GM18861 (cell line): Measurements from ENCODE around the gene PRDM16.
A peak's percentile ranks its signal among the peaks of the same experiment; 100 is the strongest.

Experiments
- ATAC-seq: cut with Tn5 transposase; IDR thresholded peaks from one replicate; pipeline ENCODE4 v1.9.1; 2021; ENCODE audit not compliant: unreplicated experiment

Gene PRDM16

DNA sequence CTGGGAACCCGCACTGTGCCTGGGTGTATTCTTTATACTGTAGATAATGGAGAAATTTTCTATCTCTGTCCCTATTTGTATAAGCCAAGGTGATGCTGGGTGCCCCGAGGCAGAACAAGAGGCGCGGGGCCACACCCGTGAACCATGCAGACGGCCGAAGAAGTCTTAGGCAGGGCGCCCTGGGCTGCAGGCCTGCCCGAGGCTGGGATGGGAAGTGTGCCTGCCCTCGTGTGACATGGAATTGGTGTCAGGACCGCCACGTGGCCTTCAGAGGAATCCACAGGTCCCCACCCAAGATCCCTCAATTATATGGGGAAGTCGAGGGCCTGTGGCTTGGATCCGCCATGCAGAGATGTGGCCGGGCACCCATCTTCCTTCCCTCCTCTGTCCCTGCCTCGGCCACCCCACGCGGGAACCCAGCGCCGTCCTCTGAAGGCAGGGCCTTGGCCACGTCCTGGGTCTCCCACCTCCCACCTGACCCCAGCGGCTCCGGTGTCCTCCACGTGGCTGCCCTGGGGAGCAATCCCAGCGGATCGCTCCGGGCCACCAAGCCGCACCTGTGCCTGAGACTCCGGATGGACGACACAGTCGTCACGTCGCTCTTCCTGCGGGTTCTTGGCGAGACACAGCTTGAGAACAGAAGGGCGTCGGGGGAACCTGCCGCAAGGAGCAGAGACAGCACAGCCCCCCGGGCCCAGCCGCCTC is 365.6 kb downstream of the PRDM16 start:
- no peak for ATAC-seq

DNA sequence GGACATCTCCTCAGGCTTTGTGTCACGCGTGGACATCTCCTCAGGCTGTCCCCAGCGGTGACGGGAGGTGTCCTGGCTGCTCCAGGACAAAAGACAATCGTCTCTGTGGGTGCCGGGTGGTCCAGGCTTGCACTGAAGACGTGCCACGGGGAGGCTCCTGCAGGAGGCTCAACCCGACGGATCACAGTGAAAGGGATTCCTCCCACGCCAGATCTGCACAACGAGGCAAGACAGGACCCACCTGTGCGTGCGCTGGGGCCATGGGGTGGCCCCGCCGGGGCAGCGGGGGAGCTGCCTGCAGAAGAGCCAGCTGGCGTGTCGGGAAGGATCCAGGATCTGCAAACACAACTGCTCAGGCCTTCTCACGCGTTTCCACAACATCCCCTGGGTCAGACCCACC is 366.7 kb downstream of the PRDM16 start:
- ATAC-seq = no peak

DNA sequence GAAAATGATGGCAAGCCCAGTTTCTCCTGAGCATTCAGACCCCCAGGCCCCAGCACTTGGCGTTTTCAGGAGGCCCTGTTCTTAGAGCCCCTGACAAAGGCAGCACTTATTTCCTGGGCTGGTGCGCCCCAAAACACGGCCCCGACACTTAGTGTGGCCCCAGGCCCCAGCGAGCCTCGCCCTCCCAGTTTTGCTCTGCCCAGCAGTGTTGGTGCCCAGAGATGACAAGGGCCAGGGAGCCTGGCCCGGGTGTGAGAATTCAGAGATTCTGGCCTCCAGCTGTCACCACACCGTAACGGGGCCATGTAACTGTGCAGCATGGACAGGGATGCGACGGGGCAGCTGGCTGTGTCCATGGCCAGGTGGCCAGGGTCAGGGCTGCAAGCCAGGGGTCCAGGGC is 367.4 kb downstream of the PRDM16 start:
- ATAC-seq = no peak

DNA sequence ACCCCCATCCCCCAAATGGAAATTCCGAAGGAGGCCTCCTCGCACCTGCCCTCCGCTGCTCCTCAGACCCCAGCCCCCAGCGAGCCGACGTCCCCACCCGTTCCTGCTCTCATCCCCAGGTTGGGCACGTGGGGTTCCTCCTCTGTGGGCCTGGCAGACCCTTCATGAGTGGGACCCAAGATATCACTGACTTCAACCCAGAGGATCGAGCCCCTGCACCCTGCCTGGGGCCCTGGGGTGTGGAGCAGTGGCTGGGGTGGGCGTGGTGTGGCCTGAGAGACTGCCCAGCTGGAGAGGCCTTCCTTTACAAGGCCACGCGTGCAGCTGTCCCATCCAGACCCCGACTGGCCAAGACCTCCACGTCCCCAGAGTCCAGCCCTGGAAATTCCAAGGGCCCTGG is 367.9 kb downstream of the PRDM16 start:
- no peak for ATAC-seq

DNA sequence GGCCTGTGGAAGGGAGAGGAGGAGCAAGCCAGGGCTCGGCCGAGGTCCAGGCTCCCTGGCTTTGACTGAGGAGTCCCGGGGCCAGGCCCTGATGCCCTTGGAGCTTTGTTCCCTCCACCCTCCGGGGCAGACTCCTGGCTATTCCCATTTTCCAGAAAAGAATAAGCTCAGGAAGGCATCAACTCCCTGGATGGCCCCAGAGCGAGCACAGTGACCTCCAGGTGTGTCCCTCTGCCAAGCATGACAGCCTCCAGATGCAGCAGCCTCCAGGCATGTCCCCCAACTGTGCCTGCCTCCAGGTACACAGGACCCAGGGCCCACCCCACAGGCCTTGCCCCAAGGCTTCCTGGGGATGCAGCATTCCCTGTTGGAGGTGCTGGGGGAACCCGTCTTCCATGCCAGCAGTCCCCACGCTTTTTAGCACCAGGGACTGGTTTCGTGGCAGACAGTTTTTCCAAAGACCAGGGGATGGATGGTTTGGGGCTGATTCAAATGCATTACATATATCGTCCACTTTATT is 369.7 kb downstream of the PRDM16 start:
- ATAC-seq = no peak

DNA sequence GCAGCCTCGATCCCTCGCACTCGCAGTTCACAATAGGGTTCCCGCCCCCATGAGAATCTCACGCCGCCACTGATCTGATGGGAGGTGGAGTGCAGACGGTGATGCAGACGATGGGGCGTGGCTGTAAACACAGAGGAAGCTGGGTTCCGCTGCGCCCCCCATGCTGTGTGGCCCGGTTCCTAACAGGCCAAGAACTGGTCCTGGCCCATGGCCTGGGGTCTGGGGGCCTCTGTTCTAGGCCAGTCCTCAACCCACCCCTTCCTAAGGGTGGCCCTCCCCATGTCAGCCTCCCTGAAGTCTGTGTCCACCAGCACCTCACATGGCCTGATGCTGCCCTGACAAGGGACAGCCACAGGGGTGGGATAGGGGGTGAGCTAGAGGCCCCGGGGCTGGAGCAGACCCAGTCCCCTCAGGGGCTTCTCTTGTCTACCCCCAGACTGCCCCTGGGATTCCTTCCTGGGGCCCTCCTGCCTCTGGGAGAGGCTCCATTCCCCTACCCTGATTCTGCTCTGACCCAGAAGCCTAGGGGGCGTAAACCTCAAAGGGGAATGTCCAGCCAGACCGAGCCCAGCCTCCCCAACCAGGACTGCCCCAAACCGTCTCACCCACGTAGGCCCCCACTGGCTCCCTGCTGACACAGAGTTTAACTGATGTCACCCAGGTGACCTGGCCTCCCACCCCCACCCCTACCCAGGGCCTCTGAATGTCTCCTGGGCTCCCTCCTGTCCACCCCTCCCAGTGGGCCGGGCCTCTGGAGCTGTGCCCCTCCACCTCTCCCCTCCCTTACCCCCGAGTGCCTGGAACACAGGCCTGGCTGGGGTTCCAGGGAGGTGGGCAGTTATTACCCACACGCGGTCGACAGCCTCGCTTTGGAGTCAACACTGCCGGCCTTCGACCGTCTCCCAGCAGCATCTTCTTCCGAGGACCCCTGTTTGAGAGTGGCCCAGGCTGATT is 370.6 kb downstream of the PRDM16 start:
- no peak for ATAC-seq

DNA sequence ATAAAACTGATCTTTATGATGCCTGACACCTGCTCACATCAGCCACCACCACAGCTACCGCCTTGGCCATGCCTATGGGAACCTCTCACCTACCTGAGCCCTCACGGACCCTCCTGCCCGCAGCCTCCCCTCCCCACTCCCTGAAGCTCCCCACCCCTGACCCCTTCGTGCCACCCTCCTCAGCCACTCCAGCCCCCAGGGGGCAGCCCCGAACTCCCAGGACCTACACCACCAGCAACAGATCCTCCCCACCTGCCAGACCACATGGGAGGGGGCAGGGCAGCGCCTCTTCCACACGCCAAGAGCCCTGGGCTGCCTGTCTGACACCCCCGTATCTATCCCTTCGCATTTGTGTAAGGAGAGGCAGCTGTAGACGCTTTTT is 371.3 kb downstream of the PRDM16 start:
- no peak for ATAC-seq

DNA sequence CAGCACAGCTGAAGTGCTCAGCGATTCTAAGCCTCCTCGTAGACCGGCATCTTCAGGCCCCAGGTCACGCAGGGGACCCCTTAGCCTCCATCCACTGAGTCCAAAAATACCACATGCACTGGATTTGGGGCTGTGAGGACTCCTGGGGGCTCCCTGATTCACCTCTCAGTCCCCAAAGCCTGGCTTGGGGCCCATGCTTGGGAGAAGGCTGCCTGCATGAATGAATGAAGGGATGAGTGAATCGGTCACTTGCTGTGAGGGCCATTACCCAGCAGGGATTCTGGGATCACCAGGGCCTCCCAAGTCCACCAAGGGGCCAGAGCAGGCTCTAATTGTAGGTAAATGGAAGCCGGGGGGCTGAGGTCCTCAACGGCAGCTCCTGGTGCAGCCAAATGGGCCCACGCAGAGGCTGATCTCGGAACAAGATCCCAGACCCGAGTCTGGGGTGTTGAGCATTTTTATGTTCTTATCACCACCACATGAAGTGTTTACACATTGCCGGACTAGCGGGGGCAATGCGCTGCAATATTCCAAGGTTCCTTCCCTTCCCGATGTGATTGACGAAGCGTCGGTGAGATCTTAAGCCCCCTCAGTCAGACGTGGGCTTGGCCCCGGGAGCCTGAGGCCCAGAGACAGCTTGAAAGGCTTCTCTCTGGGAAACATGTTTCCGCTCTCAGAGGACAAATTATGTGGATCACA is 371.9 kb downstream of the PRDM16 start:
- ATAC-seq = no peak

DNA sequence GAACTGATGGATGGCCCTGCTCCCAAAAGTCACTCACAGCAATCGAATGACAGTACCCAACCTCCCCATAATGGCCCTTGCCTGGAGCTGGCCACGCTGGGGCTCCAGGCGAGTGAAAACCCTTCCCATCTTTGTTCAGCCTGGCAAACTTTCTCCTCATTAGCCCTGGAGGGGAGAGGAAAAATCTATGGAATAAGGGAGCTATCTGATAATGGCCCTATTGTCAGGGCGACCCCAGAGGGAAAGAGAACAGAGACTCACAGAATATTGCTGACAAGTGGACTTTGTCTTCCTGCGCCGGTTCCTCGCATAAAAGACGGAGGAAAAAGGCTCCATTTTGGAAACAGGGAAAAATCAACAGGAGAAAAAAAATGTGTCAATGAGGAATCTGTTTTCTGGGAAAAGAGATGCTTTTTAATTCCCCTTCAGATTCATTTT is 372.4 kb downstream of the PRDM16 start:
- ATAC-seq = no peak

DNA sequence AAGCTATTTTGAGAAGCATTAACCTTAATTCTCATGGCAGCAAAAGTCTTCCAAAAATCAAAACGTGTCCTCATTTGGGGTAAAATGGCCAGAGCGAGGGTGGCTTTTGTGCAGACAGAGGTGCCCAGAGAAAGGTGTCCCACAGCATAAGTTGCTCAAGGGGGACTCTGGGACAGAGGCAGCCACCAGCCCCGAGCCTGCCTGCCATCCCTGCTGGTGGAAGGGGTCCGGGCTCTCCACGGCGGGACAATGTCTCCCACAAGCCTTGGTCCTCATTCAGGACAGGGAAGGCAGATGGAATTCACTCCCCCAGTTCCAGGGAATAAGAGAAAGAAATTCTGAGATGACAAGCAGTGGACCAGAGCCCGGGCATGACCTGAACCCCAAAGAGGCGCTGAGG is 372.9 kb downstream of the PRDM16 start:
- no peak for ATAC-seq

DNA sequence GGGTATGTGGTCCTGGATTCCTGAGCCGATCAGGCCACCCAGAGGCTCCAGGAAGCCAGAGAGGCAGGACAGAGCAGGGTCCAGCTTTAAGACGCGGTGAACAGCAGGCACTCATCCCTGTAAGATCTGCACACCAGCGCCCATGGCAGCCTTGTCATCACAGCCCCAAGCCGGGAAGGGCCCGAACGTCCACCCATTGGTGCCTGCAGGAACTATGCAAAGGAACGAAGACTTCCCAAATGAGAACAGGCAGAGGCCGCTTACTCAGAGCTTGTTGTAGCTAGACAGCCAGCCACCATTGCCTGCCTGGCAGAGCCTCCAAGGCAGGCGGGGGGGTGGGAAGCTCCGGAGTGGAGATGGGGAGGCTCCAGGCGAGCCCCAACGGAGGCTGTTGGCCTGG is 373.3 kb downstream of the PRDM16 start:
- ATAC-seq = no peak

DNA sequence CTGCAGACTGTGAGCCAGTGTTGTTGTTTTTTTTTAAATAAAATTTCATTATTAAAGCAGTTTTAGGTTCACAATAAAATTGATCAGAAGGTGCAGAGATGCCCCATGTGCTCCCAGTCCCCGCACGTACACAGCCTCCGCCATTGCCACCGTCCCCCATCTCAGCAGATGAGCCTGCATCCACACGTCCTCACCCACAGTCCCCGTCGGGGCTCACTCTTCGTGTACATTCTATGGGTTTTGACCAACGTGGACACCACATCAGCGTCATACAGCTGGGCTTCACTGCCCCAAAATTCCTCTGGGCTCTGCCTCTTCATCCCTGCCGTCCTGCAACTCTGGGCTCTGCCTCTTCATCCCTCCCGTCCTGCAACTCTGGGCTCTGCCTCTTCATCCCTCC is 373.9 kb downstream of the PRDM16 start:
- ATAC-seq = no peak

DNA sequence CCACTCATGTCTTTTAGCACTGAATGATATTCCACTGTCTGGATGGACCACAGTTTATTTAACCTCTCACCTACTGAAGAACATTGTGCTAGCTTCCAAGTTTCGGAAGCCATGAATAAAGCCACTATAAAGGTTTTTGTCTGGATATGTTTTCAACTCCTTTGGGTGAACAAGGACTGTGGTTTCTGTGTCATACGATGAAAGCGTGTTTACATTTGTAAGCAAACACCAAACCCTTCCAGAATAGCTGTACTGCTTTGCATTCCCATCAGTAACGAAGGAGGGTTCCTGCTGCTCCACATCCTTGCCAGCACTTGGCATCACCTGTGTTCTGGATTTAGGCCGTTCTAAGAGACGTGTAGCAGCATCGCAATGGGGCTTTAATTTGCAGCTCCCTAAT is 374.8 kb downstream of the PRDM16 start:
- ATAC-seq = no peak

DNA sequence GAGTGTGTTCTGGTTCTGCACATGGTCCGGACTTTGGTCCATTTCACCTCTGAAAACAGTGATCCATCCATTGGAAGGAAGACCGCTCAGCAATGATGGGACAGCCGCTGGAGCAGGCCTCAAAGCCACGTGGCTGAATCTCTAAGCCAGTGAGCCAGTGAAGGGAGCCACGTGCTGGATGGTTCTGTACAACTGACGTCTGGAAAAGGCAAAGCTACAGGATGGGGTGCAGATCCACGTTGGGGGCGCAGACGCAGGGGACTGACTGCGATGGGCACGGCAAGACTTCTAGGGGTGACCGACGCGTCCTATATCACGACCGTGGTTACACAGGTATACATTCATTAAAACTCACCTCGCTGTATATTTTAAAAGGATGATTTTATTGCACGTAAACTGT is 375.3 kb downstream of the PRDM16 start:
- no peak for ATAC-seq

DNA sequence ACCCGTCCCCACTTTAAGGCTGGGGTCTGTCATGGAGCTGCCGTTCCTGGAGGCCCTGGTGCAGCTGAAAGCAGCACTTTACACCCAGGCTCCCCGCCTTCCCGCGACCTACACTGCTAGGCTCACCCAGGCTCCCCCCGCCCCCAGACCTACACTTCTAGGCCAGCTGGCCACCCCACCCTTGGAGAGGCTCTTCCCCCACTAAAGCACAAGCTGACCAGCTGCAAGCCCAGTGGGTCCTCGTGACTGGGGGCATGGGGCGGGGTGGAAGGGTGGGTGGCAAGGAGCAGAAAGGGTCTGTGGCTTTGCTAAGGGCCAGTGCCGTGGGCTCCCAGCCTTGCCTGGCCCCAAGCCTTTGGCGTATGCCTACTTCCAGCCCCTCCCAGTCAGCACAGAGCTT is 375.7 kb downstream of the PRDM16 start:
- no peak for ATAC-seq

DNA sequence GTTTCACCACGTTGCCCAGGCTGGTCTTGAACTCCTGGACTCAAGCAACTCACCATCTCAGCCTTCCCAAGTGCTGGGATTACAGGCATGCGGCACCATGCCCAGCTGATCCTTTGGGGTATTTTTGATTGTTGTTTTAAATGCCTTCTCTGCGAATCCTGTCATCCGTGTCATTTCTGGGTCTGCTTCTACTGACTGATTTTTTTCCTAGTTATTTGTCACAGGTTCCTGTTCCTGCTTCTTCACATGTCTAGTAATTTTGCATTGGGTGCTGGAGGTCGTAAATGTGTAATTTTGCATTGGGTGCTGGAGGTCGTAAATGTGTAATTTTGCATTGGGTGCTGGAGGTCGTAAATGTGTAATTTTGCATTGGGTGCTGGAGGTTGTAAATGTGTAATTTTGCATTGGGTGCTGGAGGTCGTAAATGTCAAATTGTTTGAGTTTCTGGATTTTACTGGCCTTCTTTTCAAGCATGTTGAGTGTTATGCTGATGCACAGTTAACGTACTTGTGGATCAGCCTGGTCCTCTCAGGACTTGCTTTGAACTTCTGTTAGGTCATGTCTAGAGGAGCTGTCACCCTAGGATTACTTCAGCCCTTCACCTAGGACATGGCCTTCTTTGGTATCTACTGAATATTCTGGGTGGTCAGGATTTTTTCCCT is 381.3 kb downstream of the PRDM16 start:
- ATAC-seq = no peak

DNA sequence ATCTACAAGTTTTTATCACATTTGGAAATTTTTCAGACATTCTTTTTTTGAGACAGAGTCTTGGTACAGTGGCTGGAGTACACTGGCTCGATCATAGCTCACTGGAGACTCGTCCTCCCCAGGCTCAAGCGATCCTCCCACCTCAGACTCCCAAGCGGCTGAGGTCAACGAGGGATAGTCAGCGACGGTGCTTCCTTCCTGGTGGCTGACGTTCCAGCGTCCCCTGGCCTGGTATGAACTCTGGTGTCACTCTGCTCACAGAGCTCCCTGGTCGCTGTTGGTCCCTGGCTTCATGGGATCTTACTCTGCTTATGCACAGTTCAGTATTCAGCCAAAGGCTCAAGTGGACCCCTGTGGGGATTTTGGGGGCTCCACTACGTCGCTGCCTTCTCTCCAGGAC is 382.0 kb downstream of the PRDM16 start:
- no peak for ATAC-seq

DNA sequence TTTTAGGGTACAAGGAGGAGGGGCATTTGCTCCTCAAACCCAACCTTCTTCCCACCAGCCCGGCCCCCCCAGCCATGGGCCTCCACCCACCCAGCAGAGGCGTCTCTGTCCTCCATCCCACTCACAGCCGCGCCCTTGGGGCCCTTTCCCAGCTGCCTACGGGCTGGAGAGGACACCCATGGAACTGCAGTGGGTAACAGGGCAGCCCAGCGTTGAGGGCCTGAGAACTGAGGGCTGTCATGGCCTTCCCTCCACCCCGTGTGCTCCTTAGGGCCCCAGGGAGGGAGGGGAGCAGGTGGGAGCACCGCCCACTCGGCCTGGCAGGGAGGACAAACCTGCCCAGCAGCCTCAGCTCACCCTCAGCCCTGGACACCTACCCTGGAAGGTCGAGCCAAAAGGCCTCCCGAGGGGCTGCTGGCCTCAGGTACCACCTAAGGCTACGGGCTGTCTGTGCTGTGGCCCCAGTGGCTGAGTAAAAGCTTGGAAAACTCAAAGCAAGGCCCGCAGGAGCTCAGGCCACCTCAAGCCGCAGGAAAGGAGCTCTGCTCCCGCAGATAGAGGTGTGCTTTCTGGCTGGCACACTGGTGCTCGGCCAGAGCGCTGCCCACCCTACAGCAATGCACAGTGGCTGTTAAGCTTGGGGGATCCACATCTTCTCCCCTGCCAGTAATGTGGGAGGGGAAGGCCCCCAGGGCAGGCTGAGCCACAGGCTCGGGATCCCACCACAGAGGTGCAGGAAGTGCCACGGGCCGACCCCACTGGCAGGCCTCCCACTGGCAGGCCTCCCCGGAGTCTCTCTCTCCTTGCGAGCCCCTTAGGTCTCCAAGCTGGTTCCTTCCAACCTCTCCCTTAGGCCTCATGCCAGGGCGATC is 383.2 kb downstream of the PRDM16 start:
- ATAC-seq = no peak

DNA sequence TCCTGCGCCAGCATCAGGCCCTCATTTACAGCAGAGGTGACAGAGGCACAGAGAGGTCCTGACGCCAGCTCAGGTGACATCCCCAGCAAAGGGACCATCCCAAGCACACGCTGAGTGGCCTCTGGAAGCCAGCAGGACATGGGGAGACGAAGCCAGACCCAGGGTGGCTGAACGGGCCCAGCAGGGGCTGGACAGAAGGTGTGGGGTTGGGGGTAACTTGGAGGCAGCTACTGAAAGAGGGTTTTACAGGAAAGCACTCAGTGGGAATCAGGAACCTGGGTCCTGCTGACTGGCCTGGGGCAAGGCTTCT is 383.8 kb downstream of the PRDM16 start:
- ATAC-seq = no peak

DNA sequence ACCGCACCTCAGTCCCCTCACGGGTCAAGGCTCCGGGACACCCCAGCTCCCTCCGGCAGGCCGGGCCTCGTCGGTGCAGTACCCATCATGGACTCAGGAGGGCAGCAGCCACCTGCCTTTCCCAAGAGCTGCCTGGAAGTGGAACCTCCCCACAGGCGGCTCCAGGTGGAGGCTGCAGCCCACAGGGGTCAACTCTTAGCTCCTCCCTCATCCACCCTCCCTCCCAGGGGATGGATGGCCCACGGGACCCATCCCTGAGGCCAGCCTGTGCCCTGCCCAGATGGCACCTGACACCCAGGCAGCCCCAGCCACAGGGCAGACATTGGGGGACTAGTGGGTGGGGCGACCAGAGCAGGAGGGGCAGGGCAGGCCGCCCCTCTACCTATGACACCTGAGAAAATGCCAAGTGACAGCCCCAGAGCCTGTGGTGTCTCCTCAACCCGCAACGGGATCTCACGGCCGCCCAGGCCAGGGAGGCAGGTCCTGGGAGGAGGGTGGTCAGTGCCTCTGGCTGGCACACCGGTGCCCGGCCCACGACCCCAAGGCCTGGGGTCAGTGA is 384.3 kb downstream of the PRDM16 start:
- peak; percentile 42 for ATAC-seq
